H1 (cell line): ENCODE results near the gene SNCAIP. TPM values are rescaled to one million over a fixed set of nuclear protein-coding genes. Genes with fewer than 3 reads are reported as not detected.

Source experiments
- CTCF ChIA-PET: fragments of 300-600 bp; sonication (Branson Sonifier 250); formaldehyde crosslinking; loops from one replicate; lab custom pipeline; 2021; ENCODE audit not compliant: partially characterized antibody; lab: Charles Lee
- POLR2A ChIA-PET: fragments of 300-600 bp; sonication (Branson Sonifier 250); formaldehyde crosslinking; loops from one replicate; lab custom pipeline; 2021; ENCODE audit warnings: inconsistent platforms; ENCODE audit not compliant: partially characterized antibody; lab: Charles Lee
- DNase-seq, 2 experiments: peaks; one replicate each; pipeline versions ENCODE4 v3.0.0 to v3.0.0-alpha.2; 2010 to 2022; ENCODE audit warnings: low spot score in 2 of 2, low read depth in 1 of 2, mixed read lengths in 1 of 2
- FAIRE-seq: peaks from 2 replicates; lab custom pipeline; 2011; peaks lifted over from hg19 to GRCh38; lab: Jason Lieb, UNC
- H2AFZ ChIP-seq: 2 replicates; pipeline ENCODE4 v1.8.1; 2012; ENCODE audit warnings: low read length, inconsistent platforms
- H2AK5ac ChIP-seq: 2 replicates; pipeline ENCODE4 v1.6.1; 2013; ENCODE audit warnings: low read depth, low read length
- H2BK120ac ChIP-seq: replicated peaks from 2 replicates; pipeline ENCODE3; 2013; ENCODE audit warnings: low read depth, low read length, inconsistent platforms
- H2BK12ac ChIP-seq: 2 replicates; pipeline ENCODE4 v1.6.1; 2013; ENCODE audit warnings: low read depth, low read length
- H2BK15ac ChIP-seq: 2 replicates; pipeline ENCODE4 v1.6.1; 2013; ENCODE audit warnings: low read length
- H2BK20ac ChIP-seq: 2 replicates; pipeline ENCODE4 v1.6.1; 2013; ENCODE audit warnings: low read length
- H2BK5ac ChIP-seq: 2 replicates; pipeline ENCODE4 v1.6.1; 2013; ENCODE audit warnings: low read depth, low read length
- H3K14ac ChIP-seq: 2 replicates; pipeline ENCODE4 v1.6.1; 2013; ENCODE audit warnings: inconsistent platforms; ENCODE audit not compliant: insufficient read length
- H3K18ac ChIP-seq: 2 replicates; pipeline ENCODE4 v1.6.1; 2013; ENCODE audit warnings: low read length; ENCODE audit errors: extremely low read depth
- H3K23ac ChIP-seq: 2 replicates; pipeline ENCODE4 v1.6.1; 2013; ENCODE audit warnings: inconsistent platforms; ENCODE audit not compliant: insufficient read length
- H3K23me2 ChIP-seq: 2 replicates; pipeline ENCODE4 v1.6.1; 2013; ENCODE audit warnings: low read depth, low read length
- H3K27ac ChIP-seq: 2 replicates; pipeline ENCODE4 v1.6.1; 2011; ENCODE audit warnings: low read depth, low read length, inconsistent platforms
- H3K27me3 ChIP-seq, 4 experiments: replicated peaks in 1 of 4; 1 replicate in 1 of 4; 2 replicates in 3 of 4; pipeline versions ENCODE4 v1.6.1 to v1.8.1; 2011 to 2013; ENCODE audit warnings: low read length in 3 of 4, mild to moderate bottlenecking in 3 of 4, inconsistent platforms in 2 of 4, mixed read lengths in 2 of 4, moderate library complexity in 1 of 4; ENCODE audit not compliant: control insufficient read depth in 3 of 4, insufficient read depth in 3 of 4; ENCODE audit errors: extremely low read depth in 1 of 4
- H3K36me3 ChIP-seq, 4 experiments: 2 replicates each; pipeline versions ENCODE4 v1.6.1 to v1.8.1; 2011 to 2013; ENCODE audit warnings: mild to moderate bottlenecking in 4 of 4, low read length in 3 of 4, moderate library complexity in 2 of 4, control low read depth in 1 of 4, inconsistent platforms in 1 of 4; ENCODE audit not compliant: insufficient read depth in 4 of 4, control insufficient read depth in 2 of 4
- H3K4ac ChIP-seq: replicated peaks from 2 replicates; pipeline ENCODE3; 2013; ENCODE audit warnings: low read length, low read depth, mixed read lengths, inconsistent platforms; ENCODE audit not compliant: insufficient read length
- H3K4me1 ChIP-seq, 4 experiments: replicated peaks in 1 of 4; 1 replicate in 1 of 4; 2 replicates in 3 of 4; pipeline versions ENCODE4 v1.6.1 to v1.8.1; 2011 to 2013; ENCODE audit warnings: low read length in 3 of 4, inconsistent platforms in 2 of 4, mixed read lengths in 1 of 4; ENCODE audit not compliant: insufficient read depth in 4 of 4, control insufficient read depth in 3 of 4
- H3K4me2 ChIP-seq, 2 experiments: 2 replicates each; pipeline versions ENCODE4 v1.6.1 to v1.8.1; 2011 to 2013; ENCODE audit warnings: low read depth in 2 of 2, low read length in 2 of 2, control low read depth in 1 of 2, inconsistent platforms in 1 of 2, mild to moderate bottlenecking in 1 of 2; ENCODE audit not compliant: insufficient read depth in 1 of 2
- H3K4me3 ChIP-seq, 4 experiments: fragments of 200-600, 300-600 bp in 1 of 4; sonication (generic), shearing (Covaris generic), sonication (Bioruptor Twin) in 1 of 4; 2 replicates each; pipeline versions ENCODE4 v1.5.1 to v1.8.1; 2011 to 2016; ENCODE audit warnings: low read length in 4 of 4, low read depth in 3 of 4, control low read depth in 2 of 4, inconsistent platforms in 2 of 4, mild to moderate bottlenecking in 2 of 4, mixed read lengths in 1 of 4, moderate library complexity in 1 of 4; ENCODE audit not compliant: insufficient read depth in 2 of 4; ENCODE audit errors: extremely low read depth in 1 of 4
- H3K56ac ChIP-seq: replicated peaks from 2 replicates; pipeline ENCODE3; 2013; ENCODE audit warnings: low read depth, mild to moderate bottlenecking, mixed read lengths, low read length, inconsistent platforms; ENCODE audit not compliant: insufficient read length
- H3K79me1 ChIP-seq: 2 replicates; pipeline ENCODE4 v1.6.1; 2013; ENCODE audit warnings: low read depth, low read length, control low read depth
- H3K79me2 ChIP-seq, 2 experiments: 2 replicates each; pipeline versions ENCODE4 v1.6.1 to v1.8.1; 2012 to 2013; ENCODE audit warnings: low read length in 2 of 2, mild to moderate bottlenecking in 2 of 2, inconsistent platforms in 1 of 2; ENCODE audit not compliant: insufficient read depth in 2 of 2, control insufficient read depth in 1 of 2
- H3K9ac ChIP-seq, 4 experiments: replicated peaks in 1 of 4; 1 replicate in 1 of 4; 2 replicates in 3 of 4; pipeline versions ENCODE4 v1.6.1 to v1.8.1; 2011 to 2013; ENCODE audit warnings: low read depth in 3 of 4, low read length in 3 of 4, control low read depth in 2 of 4, mild to moderate bottlenecking in 2 of 4, moderate library complexity in 2 of 4, inconsistent platforms in 1 of 4; ENCODE audit errors: extremely low read depth in 1 of 4
- H3K9me3 ChIP-seq, 2 experiments: 2 replicates each; pipeline versions ENCODE4 v1.6.1 to v1.8.1; 2012 to 2013; ENCODE audit warnings: mild to moderate bottlenecking in 2 of 2, moderate library complexity in 2 of 2, control low read depth in 1 of 2, inconsistent platforms in 1 of 2, low read depth in 1 of 2, low read length in 1 of 2, mixed read lengths in 1 of 2; ENCODE audit not compliant: insufficient read depth in 2 of 2
- H4K20me1 ChIP-seq, 2 experiments: replicated peaks in 1 of 2; 2 replicates each; pipeline versions ENCODE3 to v1.8.1; 2011 to 2013; ENCODE audit warnings: inconsistent platforms in 2 of 2, low read length in 2 of 2, mild to moderate bottlenecking in 1 of 2; ENCODE audit not compliant: insufficient read depth in 2 of 2, control insufficient read depth in 1 of 2
- H4K5ac ChIP-seq: 2 replicates; pipeline ENCODE4 v1.6.1; 2013; ENCODE audit warnings: low read length, low read depth, mixed read lengths, inconsistent platforms; ENCODE audit not compliant: insufficient read length
- H4K8ac ChIP-seq: 2 replicates; pipeline ENCODE4 v1.8.0; 2013; ENCODE audit warnings: mild to moderate bottlenecking, moderate library complexity, low read length, inconsistent platforms; ENCODE audit not compliant: insufficient read depth; ENCODE audit errors: extremely low read depth
- H4K91ac ChIP-seq: replicated peaks from 2 replicates; pipeline ENCODE3; 2013; ENCODE audit warnings: low read length, mixed read lengths, inconsistent platforms; ENCODE audit not compliant: insufficient read length
- CREB1 ChIP-seq: IDR thresholded peaks from 2 replicates; pipeline ENCODE4 v1.6.1; 2012; ENCODE audit warnings: inconsistent platforms
- NRF1 ChIP-seq: IDR thresholded peaks from 2 replicates; pipeline ENCODE4 v1.6.1; 2011; ENCODE audit warnings: mild to moderate bottlenecking, low read depth, low read length, improper control_type of control experiment
- SRF ChIP-seq: IDR thresholded peaks from 2 replicates; pipeline ENCODE4 v1.6.1; 2011; ENCODE audit warnings: mild to moderate bottlenecking, low read depth, low read length, moderate library complexity
- TAF7 ChIP-seq: optimal IDR thresholded peaks from 2 replicates; pipeline ENCODE3; 2011; ENCODE audit warnings: low read depth, mild to moderate bottlenecking, inconsistent platforms, low read length, moderate library complexity, borderline replicate concordance
- WGBS, 2 experiments: shearing (Covaris generic) in 1 of 2; methylation state at CpG; one replicate each; pipeline versions ENCODE4 v1.1.6 to v1.1.7; 2013 to 2015; ENCODE audit warnings: low lambda C conversion rate in 2 of 2, mixed read lengths in 2 of 2, inconsistent platforms in 1 of 2, low coverage in 1 of 2, missing lambda C conversion rate in 1 of 2; ENCODE audit not compliant: insufficient replicate concordance in 2 of 2, insufficient coverage in 1 of 2, insufficient read length in 1 of 2; ENCODE audit errors: extremely low coverage in 1 of 2, missing lambda C conversion rate in 1 of 2; 5-methylcytosine and 5-hydroxymethylcytosine counted together
- polyA plus RNA-seq, 7 experiments: library from polyadenylated mRNA; depleted of rRNA in 3 of 7; stranded (reverse) in 5 of 7; unstranded in 2 of 7; fragments of >200 nt in 5 of 7; fragments of 200-250 nt in 2 of 7; gene quantifications; 1 replicate in 5 of 7; 2 replicates in 1 of 7; 4 replicates in 1 of 7; pipeline versions ENCODE4 v1.2.1 to v1.2.3, GENCODE V29; 2011 to 2013; ENCODE audit warnings: missing spikeins in 2 of 7, mixed read lengths in 2 of 7
- total RNA-seq: library from RNA; stranded (reverse); fragmentation: NEBNext Ultra II Directional; extraction: Animal tissue kit (Norgen Biotek cat#: 25700); gene quantifications from 2 replicates; pipeline ENCODE4 v1.2.1, GENCODE V29; 2021
- TF ChIP-seq, protein P1 (sequence below): IDR thresholded peaks from 2 replicates; pipeline ENCODE4 v1.6.1; 2012; ENCODE audit warnings: inconsistent platforms

SNCAIP gene
- total and polyA plus RNA-seq, 2 of the 8 experiments (the other 6 are each of a cell fraction or from before 2014, with no cell fraction given), result 3.9 to 9.0 TPM

DNA sequence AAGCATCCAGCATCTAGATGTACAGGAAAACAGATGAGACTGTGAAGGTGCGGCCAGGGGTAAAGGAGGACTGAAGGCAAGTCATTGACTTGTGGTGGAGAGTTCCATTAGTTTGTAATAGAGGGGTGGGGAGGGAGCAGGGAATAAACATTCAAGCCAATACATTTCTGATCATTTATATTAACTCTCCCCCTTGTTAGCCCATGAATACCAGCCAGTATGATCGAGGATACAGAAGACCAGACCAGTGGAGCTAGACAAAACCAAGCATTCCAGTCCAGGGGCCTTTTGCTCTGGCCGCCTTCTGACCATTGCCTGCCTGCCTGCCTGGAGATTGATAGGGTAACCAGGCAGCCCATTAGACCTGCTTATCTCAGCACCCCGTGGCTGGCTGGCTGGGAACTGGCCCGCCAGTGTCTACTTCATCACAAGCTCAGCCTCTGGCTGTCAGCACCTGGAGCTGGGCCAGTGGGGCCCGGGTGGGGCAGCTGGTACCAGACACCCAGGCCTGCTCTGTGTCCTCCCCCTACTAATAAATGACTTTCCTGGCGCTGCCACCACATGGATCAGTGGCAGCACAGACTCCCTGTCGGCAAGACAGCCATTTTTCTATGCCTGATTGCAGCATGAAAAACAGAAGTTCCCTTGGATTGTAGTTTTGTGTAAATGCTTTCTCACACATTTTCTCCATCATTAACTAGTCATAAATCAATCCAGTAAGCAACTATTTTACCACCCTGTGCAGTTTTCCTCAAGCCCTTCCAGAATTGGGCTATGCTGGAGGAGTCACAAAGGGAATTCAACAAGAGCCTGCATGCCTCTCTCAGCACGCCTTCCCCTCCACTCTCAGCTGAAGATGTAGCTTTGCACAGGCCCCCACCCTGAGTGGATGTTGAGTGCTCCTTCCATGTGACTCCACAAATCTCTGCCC is 181.3 kb downstream of the SNCAIP start:
- Histone ChIP-seq H4K8ac (peak overlapping the region; percentile 43; the same call in 1 of the 2 replicates), H2AFZ (no peak overlapping the region), H4K20me1 (no peaks in the 10 kb centered on the region), H4K91ac (no peak overlapping the region), H2BK15ac (no peak overlapping the region), H3K14ac (no peak overlapping the region), H3K4me3 (no peak overlapping the region), H3K18ac (no peak overlapping the region), H3K23me2 (no peaks in the 10 kb centered on the region; the same call in 1 of the 2 replicates), H3K23ac (no peak overlapping the region), H3K9ac (no peak overlapping the region), H3K79me2 (no peaks in the 10 kb centered on the region), H3K4ac (no peak overlapping the region), H3K4me2 (no peak overlapping the region), H2BK20ac (0 out of 2 replicates have a peak overlapping the region, but pooled peaks have one; percentile 52), H2BK12ac (no peak overlapping the region; the same call in 1 of the 2 replicates), H3K36me3 (no peaks in the 10 kb centered on the region), H3K27ac (no peak overlapping the region), H3K9me3 (no peaks in the 10 kb centered on the region), H2BK120ac (no peak overlapping the region), H3K56ac (no peak overlapping the region), H3K4me1 (peaks cover 0 to 10% (median 2%) of the 10 kb centered on the region in 4 experiments; a peak in 2 of 7 replicates), H3K79me1 (no peaks in the 10 kb centered on the region), H2AK5ac (no peak overlapping the region), H2BK5ac (no peak overlapping the region), H4K5ac (no peak overlapping the region), H3K27me3 (no peaks in the 10 kb centered on the region)
- 89% methylated on average over 9 of the region's 9 CpGs; no CpG with 5 or more reads in 1 of the 2 experiments for WGBS, 2 experiments
- POLR2A ChIA-PET, result no interaction called here
- DNase-seq (no peak), FAIRE-seq (no peak)
- CTCF ChIA-PET, result interaction anchor here (0.7 to 14.9 kb wide), 19 partner anchors 25 to 560 kb away, joined by 3 to 221 read pairs (median 4); no protein-coding TSS in a partner anchor
- TF ChIP-seq CREB1, result no peak
- TF ChIP-seq, protein P1, sequence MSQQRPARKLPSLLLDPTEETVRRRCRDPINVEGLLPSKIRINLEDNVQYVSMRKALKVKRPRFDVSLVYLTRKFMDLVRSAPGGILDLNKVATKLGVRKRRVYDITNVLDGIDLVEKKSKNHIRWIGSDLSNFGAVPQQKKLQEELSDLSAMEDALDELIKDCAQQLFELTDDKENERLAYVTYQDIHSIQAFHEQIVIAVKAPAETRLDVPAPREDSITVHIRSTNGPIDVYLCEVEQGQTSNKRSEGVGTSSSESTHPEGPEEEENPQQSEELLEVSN, result no peak
- no peak for TF ChIP-seq NRF1
- TF ChIP-seq SRF, result no peak
- no peak for TF ChIP-seq TAF7
